ENCODE results near the gene PAQR5.
"Not testable (repeated sequence)": the region's sequence is repeated elsewhere in the genome, so short reads cannot be mapped to it uniquely, and the experiment has no call there.

The PAQR5 gene, protein sequence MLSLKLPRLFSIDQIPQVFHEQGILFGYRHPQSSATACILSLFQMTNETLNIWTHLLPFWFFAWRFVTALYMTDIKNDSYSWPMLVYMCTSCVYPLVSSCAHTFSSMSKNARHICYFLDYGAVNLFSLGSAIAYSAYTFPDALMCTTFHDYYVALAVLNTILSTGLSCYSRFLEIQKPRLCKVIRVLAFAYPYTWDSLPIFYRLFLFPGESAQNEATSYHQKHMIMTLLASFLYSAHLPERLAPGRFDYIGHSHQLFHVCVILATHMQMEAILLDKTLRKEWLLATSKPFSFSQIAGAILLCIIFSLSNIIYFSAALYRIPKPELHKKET

DNA sequence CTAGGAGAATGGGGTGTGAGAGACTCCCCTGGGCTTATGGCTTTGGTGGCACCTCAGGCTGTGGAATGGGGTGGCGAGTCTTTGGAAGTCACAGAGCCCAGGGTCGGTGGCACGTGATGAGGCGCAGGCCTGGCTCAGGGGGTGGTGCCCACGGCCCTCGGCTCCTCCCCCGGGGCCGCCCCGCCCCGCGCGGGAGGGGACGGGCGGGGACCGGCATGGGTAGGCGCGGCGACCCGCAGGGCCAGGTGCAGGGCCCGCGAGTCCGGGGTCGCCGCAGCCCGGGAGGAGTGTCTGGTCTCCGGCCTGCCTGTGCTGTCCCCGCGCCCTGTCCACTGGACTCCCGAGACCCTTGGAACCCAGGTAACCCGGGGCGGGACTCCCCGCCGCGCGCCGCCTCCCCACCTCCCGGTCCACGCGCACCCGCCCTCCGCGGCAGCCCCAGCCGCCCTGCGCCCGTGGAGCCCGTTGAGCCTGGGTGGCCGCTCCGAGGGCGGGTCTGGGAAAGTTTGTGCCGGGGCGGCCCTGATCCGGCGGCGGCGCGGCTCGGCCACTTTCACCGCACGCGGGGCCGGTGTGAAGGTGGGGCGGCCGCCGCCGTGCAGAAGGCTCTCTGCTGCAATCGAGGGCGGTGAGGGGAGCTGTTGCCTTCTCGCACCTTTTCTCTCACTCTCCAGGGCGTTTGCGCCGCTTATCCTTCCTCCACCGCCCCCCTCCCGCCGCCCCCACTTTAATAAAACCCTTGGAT is at the start of gene PAQR5:
Gene PAQR5, plus strand, starts transcription at position 216 of the 745 bp plus-strand sequence. CDS start 61,169 bp downstream, outside the sequence.
- DNase-seq (ENCODE audit: low read depth), result no peak

DNA sequence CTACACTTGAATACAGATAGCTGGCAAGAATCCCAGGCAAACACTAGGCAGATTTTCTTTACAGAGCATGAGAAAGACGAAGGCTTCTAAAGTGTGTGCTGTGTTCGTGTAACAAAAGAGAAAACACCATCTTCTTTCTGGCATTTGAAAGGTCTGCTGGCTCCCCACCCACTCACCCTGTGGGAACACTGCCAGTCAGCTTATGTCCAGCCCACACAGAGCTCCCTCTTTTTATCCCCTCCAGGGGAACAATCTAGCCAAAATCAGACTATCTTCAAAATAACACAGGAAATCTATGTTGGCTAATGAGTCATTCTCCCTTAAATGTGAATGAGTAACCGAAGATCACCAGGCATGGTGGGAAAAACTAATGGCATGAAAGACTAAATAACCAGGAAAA is 45.6 kb upstream of the PAQR5 start:
- DNase-seq (ENCODE audit: low read depth), result peak; percentile 22

DNA sequence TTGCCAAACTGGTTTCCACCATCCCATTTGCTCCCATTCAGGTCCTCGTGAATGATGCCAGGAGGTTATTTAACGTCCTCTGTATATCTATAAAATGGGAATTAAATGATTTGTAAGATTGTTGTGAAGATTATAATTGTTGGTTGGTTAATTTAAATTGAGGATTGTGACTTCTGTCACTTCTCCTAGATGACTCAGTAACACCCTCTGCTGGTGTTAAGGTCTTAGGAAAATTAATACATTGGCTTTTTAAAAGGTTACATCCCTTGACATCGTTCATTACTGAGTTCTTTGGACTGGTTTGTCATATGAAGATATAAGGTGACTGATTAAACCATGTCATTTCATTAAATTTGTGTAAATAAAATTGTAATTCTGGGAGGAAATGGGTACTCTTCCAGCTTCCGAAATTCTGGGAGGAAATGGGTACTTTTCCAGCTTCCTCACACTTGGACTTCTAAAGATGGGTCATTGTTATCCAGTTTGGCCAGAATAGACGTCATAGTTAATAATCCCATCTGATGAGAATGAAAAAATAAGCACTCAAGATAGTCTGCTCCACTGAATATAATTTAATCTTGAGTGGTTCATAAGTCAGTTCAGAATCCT is 33.3 kb upstream of the PAQR5 start:
- DNase-seq (ENCODE audit: low read depth), result no peak

DNA sequence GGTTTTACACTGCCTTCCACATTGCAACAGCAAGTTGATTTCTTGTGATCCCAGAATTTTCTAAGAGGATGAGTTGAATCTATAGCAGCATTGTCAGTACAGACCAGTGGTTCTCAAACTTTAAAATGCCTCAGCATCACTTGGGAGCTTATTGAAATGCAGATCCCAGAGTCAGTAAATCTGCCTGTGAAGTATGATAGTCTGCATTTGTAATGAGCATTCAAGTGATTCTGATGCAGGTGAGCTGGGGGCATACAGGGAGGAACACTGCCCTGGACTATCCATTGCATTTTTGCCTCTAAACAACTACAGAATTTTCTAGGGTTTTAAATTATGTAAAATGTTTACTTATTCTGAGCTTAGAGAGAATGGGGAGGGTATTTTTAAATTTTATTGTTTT is 27.5 kb upstream of the PAQR5 start:
- DNase-seq (ENCODE audit: low read depth), result no peak

DNA sequence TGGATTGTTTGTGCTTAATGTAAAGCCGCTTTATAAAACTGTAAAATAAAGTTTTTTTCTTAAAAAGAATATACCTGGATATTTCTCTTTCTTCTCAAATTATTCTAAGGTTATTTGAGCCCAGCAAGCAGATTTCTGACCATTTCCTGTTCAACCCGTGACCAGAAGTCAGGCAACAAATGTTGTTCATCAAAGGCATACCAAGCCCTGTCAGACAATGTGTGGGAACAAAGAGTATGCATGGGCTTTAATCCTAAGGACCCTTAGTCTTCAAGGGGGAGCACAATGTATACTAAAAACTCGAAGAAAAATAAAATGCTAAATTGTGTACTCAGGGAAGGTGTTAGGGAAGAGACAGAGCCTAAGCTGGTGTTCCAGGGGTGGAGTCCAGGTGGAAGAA is 26.6 kb upstream of the PAQR5 start:
- DNase-seq (ENCODE audit: low read depth), result no peak

DNA sequence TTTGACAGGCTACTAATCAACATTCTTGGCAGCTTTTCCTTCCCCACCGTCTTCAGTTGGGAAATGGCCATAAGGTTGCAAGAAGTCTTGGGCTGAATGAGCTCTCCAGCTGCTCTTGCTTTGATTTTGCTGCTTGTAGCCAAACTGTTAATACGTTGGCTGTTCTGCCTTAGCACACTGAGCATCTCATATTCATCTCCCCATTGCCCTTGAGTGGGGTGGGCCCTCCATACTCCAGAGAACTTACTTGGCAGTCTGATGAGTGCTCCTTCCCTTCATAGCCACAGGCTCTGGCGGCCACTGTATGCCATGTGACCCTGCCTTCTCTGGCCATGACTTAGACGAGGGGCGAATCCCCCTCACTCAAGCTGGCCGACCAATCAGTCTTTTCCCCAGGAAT is 25.8 kb upstream of the PAQR5 start:
- DNase-seq (ENCODE audit: low read depth), result no peak

DNA sequence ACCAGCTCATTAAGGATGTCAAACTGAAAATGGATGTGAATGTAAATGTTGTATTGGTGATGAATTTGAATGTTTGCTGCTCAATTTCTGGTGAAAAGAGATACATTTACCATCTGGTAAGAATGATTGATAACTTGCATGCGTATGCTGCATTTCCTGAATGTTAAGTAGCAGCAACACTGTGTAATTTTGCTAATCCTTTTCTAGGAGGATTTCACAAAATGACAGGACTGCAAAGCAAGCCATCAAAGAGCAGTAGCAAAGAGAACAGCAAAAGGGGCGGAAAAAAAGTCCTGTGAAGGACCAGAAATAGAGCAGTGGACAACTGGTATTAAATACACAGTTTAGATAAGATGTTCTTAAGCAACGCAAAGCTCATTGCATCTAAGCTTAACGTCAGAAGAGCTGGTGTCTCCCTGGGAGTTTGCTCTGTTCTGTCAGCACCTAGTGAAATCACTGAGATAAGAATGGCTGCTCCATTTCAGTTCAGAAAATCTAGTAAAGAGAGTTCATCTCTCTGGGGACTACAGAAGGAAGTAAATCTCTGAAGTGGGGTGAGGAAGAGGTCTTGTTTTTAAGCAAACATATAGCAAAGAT is 23.5 kb upstream of the PAQR5 start:
- no peak for DNase-seq (ENCODE audit: low read depth)

DNA sequence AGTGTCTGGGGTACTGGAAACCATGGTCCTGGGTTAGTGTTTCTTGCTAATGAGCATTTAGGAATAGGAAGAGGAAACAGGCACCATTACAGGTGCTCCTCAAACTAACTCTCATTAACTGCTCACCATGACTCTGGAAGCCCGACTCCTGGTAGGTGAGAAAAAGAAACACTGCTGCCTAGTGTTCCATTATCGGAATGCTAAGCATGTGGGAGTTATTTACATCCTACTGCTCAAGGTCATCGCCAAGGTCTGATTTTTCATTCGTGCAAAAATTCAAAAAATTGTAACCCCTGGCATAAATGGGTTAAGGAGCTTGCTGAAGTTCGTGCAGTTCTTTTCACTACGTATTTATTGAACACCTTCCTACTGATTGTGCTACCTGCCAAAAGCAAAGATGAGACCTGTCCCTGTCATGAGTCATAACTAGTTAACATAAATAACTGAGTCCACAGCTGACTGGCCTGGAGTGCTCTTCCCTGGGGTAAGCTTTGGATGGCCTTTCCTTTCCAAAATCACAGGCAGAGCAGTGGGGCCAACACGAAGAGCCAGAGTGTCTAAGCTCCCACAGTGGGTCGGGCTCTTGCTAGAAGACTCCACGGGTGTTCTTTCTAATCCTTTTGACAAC is 22.7 kb upstream of the PAQR5 start:
- DNase-seq (ENCODE audit: low read depth), result no peak

DNA sequence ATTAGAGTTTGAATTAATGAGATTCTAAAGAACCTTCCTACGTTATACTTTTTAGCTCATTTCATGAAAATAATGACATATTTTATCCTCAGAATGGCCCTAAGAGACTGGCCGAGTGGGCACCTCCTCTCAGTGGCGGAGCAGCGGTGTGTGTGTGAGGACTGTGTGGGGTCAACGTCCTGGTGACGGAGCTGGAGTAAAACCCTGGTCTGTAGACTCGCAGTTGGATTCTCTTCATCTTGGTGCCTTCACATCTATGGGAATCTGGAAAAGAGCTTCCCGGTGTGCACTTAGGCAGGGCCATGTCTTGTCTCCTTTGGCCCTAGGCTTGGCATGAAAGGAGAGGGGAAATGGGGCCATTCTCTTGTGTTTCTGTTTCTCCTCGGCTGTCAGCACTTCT is 21.4 kb upstream of the PAQR5 start:
- no peak for DNase-seq (ENCODE audit: low read depth)

DNA sequence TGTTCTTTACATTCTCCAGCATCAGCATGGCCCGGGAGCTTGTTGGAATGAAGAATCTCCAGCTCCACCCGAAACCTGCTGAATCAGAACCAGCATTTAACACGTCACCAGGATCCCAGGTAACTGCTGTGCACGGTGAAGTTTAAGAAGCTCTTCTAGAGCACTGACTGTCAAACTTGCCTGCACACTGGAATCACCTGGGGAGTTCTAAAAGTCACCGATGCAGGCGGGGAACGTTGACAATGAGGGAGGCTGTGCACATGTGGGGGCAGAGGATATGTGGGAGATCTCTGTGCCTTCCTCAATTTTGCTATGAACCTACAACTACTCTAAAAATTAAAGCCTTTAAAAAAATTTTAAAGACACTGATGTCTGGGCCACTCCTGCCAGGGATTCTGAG is 19.1 kb upstream of the PAQR5 start:
- no peak for DNase-seq (ENCODE audit: low read depth)

DNA sequence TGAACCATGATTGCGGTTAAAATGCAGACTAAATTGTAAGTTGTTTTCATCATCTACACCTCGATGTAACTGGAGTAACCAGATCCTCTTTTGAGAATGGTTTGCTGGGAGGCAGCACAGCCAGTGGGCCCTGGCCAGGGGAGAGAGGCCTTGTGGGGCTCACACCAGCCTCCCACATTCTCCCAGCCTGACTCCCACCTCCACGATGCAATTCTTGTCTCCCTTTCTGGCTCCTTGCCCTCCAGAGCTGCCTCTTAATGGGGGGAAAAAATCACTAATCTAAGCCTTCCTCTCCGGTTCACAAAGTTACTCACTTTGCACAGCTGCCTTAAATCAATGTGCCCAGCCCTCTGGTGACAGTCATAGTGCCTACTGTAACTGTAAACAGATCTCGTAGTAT is 17.9 kb upstream of the PAQR5 start:
- DNase-seq (ENCODE audit: low read depth), result no peak

DNA sequence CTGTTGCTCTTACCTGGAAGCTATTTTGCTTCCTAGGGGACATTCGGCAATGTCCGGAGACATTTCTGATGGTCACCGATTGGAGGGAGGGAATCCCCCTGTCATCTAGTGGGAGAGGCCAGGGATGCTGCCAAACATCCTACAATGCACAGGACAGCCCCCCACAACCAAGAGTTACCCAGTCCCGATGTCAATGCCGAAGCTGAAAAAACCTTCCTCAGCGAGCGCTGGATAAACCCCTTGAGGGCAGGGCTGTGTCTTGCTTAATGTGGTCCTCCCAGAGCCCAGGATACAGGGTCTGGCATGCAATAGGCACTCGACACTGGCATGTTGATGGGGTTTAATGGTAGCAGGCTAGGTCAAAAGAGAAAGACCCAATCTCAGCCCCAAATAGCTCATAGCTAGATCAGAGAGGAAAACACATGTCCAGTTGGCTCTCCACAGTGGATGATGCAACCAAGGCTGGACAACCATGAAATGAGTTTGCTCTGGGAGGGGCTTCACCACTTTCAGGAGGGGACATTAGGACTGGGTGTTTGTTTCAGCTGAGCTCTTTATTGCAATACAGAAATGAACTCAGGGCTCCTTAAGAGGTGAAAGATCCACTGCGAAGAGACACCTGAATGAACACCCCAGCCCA is 16.5 kb upstream of the PAQR5 start:
- DNase-seq (ENCODE audit: low read depth), result no peak

DNA sequence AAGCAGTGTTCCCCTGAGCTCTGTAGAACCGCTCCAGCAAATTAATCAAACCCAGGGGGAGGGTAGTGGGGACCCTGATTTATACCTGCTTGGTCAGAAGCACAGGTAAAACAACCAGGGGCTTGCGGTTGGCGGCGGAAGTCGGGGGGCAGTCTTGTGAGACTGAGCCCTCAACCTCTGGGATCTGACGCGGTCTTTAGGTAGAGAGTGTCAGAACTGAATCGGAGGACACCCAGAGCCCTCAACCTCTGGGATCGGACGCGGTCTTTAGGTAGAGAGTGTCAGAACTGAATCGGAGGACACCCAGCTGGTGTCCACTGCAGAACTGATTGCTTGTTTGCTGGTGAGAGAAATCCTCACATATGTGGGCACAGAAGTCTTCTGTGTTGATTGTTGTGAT is 12.9 kb upstream of the PAQR5 start:
- DNase-seq (ENCODE audit: low read depth), result no peak

DNA sequence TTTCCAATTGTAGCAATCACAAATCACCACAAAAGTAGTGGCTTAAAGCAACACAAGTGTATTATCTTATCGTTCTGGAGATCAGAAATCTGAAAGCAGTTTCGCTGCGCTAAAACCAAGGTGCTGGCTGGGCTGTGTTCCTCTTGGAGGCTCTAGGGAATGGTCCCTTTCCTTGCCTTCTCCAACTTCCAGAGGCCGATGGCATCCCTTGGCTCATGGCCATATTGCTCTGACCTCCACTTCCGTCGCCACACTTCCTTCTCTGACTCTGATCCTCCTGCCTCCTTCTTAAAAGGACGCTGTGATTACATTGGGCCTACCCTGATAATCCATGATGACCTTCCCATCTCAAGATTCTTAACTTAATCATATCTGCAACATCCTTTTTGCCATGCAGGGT is 10.7 kb upstream of the PAQR5 start:
- DNase-seq (ENCODE audit: low read depth), result no peak

DNA sequence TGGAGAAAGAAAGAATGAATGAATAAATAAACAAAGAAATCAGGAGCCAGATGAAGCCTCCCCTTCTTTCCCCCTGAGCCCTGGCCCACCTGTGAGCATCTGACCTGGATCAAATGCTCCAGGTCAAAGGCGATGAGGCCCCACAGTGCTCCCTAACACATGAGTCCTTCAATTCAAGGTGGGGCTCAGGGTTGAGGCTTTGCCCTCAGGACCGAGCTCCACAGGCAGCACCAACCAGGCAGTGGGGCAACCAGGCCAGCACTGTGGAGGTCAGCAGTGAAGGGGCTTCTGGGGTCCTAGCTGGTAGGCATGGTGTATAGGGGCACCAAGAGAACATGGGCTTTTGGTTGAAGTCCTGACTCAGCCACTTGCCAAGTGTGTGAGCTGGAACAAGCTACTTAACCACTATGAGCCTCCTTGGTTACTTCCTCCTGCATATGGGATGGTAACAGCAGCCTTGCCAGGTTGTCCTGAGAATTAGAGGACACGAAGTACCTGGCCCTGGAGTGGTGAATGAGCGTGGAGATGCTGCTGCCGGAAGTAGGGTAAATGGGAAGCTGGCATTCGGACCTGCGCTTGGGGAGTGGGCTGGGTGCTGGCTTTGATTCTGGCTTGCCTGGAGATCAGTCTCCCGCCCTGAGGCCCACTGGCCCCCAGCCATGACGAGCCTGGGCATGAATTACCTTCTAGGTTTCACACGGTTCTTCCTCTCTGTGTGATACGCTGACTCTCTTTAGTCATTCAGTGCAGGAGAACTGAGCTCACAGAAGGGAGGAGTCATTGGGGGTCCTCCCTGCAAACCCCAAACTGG is 10.0 kb upstream of the PAQR5 start:
- no peak for DNase-seq (ENCODE audit: low read depth)

DNA sequence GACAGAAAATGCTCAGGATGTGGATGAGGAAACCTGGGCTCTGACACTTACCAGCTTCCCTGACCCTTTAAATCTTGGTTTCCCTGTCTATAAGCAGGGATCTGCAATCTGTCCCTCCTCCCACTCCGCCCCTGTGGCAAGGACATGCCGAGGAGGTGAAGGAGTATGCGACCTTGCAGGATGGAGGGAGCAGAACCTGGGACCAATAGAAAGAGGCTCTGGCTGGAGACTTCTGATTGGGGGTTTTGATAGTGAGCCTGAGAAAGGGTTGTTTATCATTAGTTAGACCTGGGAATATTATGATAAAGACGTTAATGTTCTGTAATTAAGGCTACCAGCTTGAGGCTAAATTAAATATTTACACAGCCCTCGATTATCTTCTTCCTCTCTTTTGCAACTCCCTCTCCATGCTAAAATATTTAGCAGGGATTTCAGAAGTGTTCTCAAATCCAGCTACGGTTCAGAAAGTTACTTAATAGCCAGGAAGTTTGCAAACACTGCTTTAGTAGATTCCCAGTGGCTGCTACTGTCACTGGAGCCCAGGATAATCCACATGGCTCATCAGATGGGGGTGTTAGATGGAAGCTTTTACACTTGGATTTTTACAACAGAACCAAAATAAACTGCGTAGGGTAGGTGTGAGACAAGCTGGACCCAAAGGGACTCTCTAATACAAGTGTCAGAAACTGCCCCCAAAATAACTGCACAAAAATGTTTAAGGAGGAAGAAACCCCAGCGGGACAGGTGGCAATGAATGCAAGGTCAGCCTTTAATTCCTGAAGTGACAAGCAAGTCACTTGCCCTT is 9.2 kb upstream of the PAQR5 start:
- DNase-seq (ENCODE audit: low read depth), result no peak

DNA sequence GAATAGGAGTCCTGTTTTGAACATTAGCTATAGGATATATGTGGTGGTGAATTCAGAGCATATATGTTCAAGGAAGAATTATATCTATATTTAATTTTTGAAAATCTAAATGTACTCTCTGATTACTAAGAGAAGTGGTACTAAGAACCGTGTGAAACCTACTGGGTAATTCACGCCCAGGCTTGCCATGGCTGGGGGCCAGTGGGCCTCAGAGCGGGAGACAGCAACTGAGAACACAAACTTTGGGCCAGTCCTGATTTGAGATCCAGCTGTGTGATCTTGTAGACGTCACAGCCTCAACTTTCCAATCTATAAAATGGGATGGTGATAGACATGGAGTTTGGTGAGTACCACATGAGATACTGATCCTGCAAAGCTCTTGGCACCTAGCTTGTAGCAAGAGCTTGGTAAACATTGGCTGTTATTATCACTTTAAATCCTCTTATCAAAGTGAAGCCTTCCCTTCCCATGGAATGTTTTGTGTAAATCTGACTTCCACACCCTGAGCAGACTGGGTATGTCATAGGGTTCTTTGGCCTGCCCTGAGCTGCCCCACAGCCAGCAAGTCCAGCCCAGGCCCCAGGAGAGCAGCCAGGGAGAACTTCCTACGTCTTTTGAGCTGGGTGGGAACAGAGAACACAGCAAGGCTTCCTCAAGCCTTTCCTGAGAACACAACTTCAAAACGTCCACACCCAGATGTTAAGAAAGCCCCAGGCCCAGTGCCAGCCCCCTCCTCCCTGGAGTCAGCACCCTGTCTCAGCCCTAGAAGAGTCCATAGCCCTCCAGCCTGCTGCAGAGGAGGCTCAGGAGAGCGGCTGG is 8.2 kb upstream of the PAQR5 start:
- no peak for DNase-seq (ENCODE audit: low read depth)

DNA sequence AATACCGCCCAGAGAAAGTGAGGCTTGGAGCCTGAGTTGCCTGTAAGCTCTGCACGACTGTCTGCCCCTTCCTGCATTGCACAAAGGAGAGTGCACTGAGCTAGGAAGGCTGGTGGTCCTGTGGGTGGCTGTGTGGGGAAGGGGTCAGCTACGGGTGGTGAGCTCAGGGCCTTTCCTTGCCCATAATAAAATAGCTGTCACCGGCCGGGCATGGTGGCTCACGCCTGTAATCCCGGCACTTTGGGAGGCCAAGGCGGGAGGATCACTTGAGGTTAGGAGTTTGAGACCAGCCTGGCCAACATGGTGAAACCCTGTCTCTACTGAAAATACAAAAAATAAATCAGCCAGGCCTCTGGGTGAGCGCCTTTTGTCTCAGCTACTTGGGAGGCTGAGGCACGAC is 7.1 kb upstream of the PAQR5 start:
- DNase-seq (ENCODE audit: low read depth), result not testable (repeated sequence)

DNA sequence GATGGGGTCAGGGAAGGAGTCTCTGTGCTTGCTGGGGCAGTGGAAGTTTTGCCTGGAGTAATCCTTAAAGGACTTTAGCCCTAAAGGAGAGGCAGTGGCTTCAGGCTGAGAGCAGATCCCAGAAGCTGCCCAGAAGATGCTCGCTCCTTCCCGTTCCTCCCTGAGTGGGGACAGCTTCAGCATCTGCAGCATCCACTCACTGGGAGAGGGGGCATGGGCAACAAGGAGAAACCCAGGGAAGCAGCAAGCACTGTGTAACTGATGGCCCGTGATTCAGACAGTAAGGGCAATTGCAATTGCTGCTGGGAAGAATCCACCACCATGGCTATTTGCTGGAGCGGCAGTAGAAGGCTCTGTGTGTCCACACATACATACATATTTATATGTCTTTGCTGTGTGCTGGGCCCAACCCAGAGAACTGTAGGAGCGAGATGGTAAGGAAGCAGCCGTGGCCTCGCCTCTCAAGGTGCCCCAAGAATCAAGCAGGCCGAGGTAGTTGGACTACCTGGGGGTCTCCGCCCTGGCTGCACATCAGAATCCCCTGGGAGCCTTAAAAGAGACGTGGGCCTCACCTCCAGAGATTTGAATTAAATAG is 5.8 kb upstream of the PAQR5 start:
- DNase-seq (ENCODE audit: low read depth), result no peak
